ENCODE data around the gene CD300LG.

Gene CD300LG

GRCh38 chr17:43907998-43908721, 61.2 kb downstream of the CD300LG start:
- TF ChIP-seq BHLHE40 (IDR thresholded peaks at IDR 0.05; ENCODE audit: borderline replicate concordance) (no peak), FOXM1 (IDR thresholded peaks at IDR 0.05; ENCODE audit: borderline replicate concordance) (peak; percentile 67), L3MBTL2 (conservative IDR thresholded peaks at IDR 0.05) (0 out of 2 replicates have a peak, but pooled peaks have one; percentile 7), CTBP1 (IDR thresholded peaks at IDR 0.05; ENCODE audit: borderline replicate concordance) (0 out of 2 replicates have a peak, but pooled peaks have one; percentile 25)
- POLR2A ChIA-PET, result interaction anchor here (0.8 to 1.8 kb wide), 2 partner anchors 18 to 30 kb away, joined by 3 to 8 read pairs; no protein-coding TSS in a partner anchor
- CTCF ChIA-PET, result interaction anchor here (0.7 to 2.5 kb wide), 4 partner anchors 10 to 1378 kb away, joined by 3 to 13 read pairs (median 5); no protein-coding TSS in a partner anchor
- DNase-seq (ENCODE audit: extremely low spot score), result peak; percentile 80

- ChIA-PET CTCF (interaction anchor here (0.7 to 1.9 kb wide), 10 partner anchors 8 to 88 kb away, joined by 3 to 10 read pairs (median 5); no protein-coding TSS in a partner anchor), POLR2A (interaction anchor here (0.7 to 1.8 kb wide), 3 partner anchors 27 to 28 kb away, joined by 3 to 8 read pairs (median 8); no protein-coding TSS in a partner anchor)
- TF ChIP-seq ZNF384 (IDR thresholded peaks at IDR 0.05), result no peak
- no peak for TF ChIP-seq ARNT (IDR thresholded peaks at IDR 0.05)
- no peak for TF ChIP-seq FOXK2 (IDR thresholded peaks at IDR 0.05)
- TF ChIP-seq FOXM1 (IDR thresholded peaks at IDR 0.05; ENCODE audit: borderline replicate concordance), result no peak
- TF ChIP-seq TARDBP (IDR thresholded peaks at IDR 0.05), result no peak
- no peak for TF ChIP-seq BHLHE40 (IDR thresholded peaks at IDR 0.05; ENCODE audit: borderline replicate concordance)
- no peak for TF ChIP-seq ELF4 (IDR thresholded peaks at IDR 0.05)
- no peak for TF ChIP-seq HDGF (IDR thresholded peaks at IDR 0.05; ENCODE audit: borderline replicate concordance)
- no peak for TF ChIP-seq LEF1 (IDR thresholded peaks at IDR 0.05; ENCODE audit: borderline replicate concordance)
- no peak for TF ChIP-seq CTBP1 (IDR thresholded peaks at IDR 0.05; ENCODE audit: borderline replicate concordance)
- TF ChIP-seq SUZ12 (IDR thresholded peaks at IDR 0.05), result no peak
- no peak for TF ChIP-seq PKNOX1 (IDR thresholded peaks at IDR 0.05)
- no peak for TF ChIP-seq L3MBTL2 (conservative IDR thresholded peaks at IDR 0.05)
- no peak for DNase-seq (ENCODE audit: extremely low spot score)
These were observed 62.7 kb downstream of the CD300LG start for GRCh38 chr17:43909537-43910231.

- CTCF ChIA-PET, result interaction anchor here (0.7 kb wide), 1 partner anchor 34 kb away, joined by 3 read pairs; no protein-coding TSS in a partner anchor
- no peak for DNase-seq (ENCODE audit: extremely low spot score)
- no peak for TF ChIP-seq ELF4 (IDR thresholded peaks at IDR 0.05)
- no peak for TF ChIP-seq NFRKB (IDR thresholded peaks at IDR 0.05)
- TF ChIP-seq PKNOX1 (IDR thresholded peaks at IDR 0.05), result no peak
- no peak for TF ChIP-seq ARNT (IDR thresholded peaks at IDR 0.05)
- no peak for TF ChIP-seq FOXM1 (IDR thresholded peaks at IDR 0.05; ENCODE audit: borderline replicate concordance)
- TF ChIP-seq FOXA1 (IDR thresholded peaks at IDR 0.05), result no peak
- TF ChIP-seq L3MBTL2 (conservative IDR thresholded peaks at IDR 0.05), result no peak
- TF ChIP-seq BHLHE40 (IDR thresholded peaks at IDR 0.05; ENCODE audit: borderline replicate concordance), result no peak
- no peak for TF ChIP-seq HDGF (IDR thresholded peaks at IDR 0.05; ENCODE audit: borderline replicate concordance)
- TF ChIP-seq ZNF384 (IDR thresholded peaks at IDR 0.05), result no peak
- TF ChIP-seq SUZ12 (IDR thresholded peaks at IDR 0.05), result no peak
- POLR2A ChIA-PET, result interaction anchor here (0.9 to 1.4 kb wide), 2 partner anchors 26 to 34 kb away, joined by 3 to 4 read pairs; no protein-coding TSS in a partner anchor
These were observed 64.9 kb downstream of the CD300LG start for GRCh38 chr17:43911904-43912303.

- CTCF ChIA-PET, result interaction anchor here (0.7 kb wide), 1 partner anchor 34 kb away, joined by 3 read pairs; no protein-coding TSS in a partner anchor
- POLR2A ChIA-PET, result interaction anchor here (0.9 to 1.4 kb wide), 2 partner anchors 25 to 35 kb away, joined by 3 to 4 read pairs; no protein-coding TSS in a partner anchor
- DNase-seq (ENCODE audit: extremely low spot score), result no peak
- TF ChIP-seq LEF1 (IDR thresholded peaks at IDR 0.05; ENCODE audit: borderline replicate concordance), result no peak
- TF ChIP-seq HDGF (IDR thresholded peaks at IDR 0.05; ENCODE audit: borderline replicate concordance), result no peak
- no peak for TF ChIP-seq ARNT (IDR thresholded peaks at IDR 0.05)
- TF ChIP-seq ZNF384 (IDR thresholded peaks at IDR 0.05), result 0 out of 2 replicates have a peak, but pooled peaks have one; percentile 41
- TF ChIP-seq PKNOX1 (IDR thresholded peaks at IDR 0.05), result no peak
- TF ChIP-seq ELF4 (IDR thresholded peaks at IDR 0.05), result no peak
- peak; percentile 6; the same call in 1 of the 2 replicates for TF ChIP-seq CTBP1 (IDR thresholded peaks at IDR 0.05; ENCODE audit: borderline replicate concordance)
- no peak for TF ChIP-seq L3MBTL2 (conservative IDR thresholded peaks at IDR 0.05)
- no peak for TF ChIP-seq FOXA1 (IDR thresholded peaks at IDR 0.05)
- no peak for TF ChIP-seq SUZ12 (IDR thresholded peaks at IDR 0.05)
- TF ChIP-seq SP1 (IDR thresholded peaks at IDR 0.05), result 0 out of 2 replicates have a peak, but pooled peaks have one; percentile 16
- TF ChIP-seq TARDBP (IDR thresholded peaks at IDR 0.05), result peak; percentile 57; the same call in 1 of the 2 replicates
- no peak for TF ChIP-seq BHLHE40 (IDR thresholded peaks at IDR 0.05; ENCODE audit: borderline replicate concordance)
- TF ChIP-seq NFRKB (IDR thresholded peaks at IDR 0.05), result no peak
- no peak for TF ChIP-seq FOXM1 (IDR thresholded peaks at IDR 0.05; ENCODE audit: borderline replicate concordance)
- no peak for TF ChIP-seq FOXK2 (IDR thresholded peaks at IDR 0.05)
These were observed 65.8 kb downstream of the CD300LG start for GRCh38 chr17:43912635-43913304.

Measured in HEK293T (cell line).